GM12878 (cell line): ENCODE measurements around the gene DNAJB2. TPM values are rescaled to one million over a fixed set of nuclear protein-coding genes. Genes with fewer than 3 reads are reported as not detected.

Experiments
- ATAC-seq: fragments of 200-7000 bp; cut with Tn5 transposase; 3 replicates; pipeline ENCODE4 v1.9.1; 2020; ENCODE audit warnings: mild to moderate bottlenecking, moderate library complexity
- BruUV-seq: library from RNA; stranded (reverse); fragments of 400-500 nt; replicated peaks from 2 replicates; lab custom pipeline; 2021; lab: Mats Ljungman, UMichigan
- CTCF ChIA-PET: fragments of 300-600 bp; sonication (Branson Sonifier 250); formaldehyde crosslinking; extraction: SDS; loops from one replicate; lab custom pipeline; 2021; ENCODE audit warnings: inconsistent platforms; lab: Yijun Ruan, JAX
- POLR2A ChIA-PET: fragments of 350-600 bp; formaldehyde crosslinking; extraction: SDS; loops from one replicate; lab custom pipeline; 2021; ENCODE audit warnings: inconsistent platforms; lab: Charles Lee
- RAD21 ChIA-PET: fragments of 300-600 bp; sonication (Branson Sonifier 250); formaldehyde crosslinking; loops from one replicate; lab custom pipeline; 2023; ENCODE audit warnings: antibody characterized with exemption; ENCODE audit not compliant: unreplicated experiment; lab: Charles Lee
- SMC1A ChIA-PET: fragments of 300-600 bp; sonication (Branson Sonifier 250); formaldehyde crosslinking; loops from one replicate; lab custom pipeline; 2023; ENCODE audit not compliant: unreplicated experiment, uncharacterized antibody; lab: Charles Lee
- DNase-seq: peaks from one replicate; pipeline ENCODE4 v3.0.0-alpha.2; 2011; ENCODE audit warnings: low read depth, low spot score
- FAIRE-seq: peaks from 3 replicates; lab custom pipeline; 2011; peaks lifted over from hg19 to GRCh38; lab: Jason Lieb, UNC
- H2AFZ ChIP-seq: 2 replicates; pipeline ENCODE4 v1.6.0; 2011; ENCODE audit warnings: low read depth, low read length, control low read depth; ENCODE audit not compliant: control insufficient read depth
- H3K27ac ChIP-seq: 2 replicates; pipeline ENCODE4 v1.5.1; 2011; ENCODE audit warnings: control low read depth; ENCODE audit not compliant: control insufficient read depth, insufficient read depth
- H3K27me3 ChIP-seq, 2 experiments: replicated peaks in 1 of 2; 2 replicates each; pipeline versions ENCODE4 v1.6.0 to v1.6.1; 2011; ENCODE audit warnings: low read length in 1 of 2; ENCODE audit not compliant: control insufficient read depth in 2 of 2, insufficient read depth in 2 of 2
- H3K36me3 ChIP-seq, 2 experiments: 2 replicates each; pipeline ENCODE4 v1.5.1; 2011; ENCODE audit warnings: low read length in 1 of 2; ENCODE audit not compliant: control insufficient read depth in 2 of 2, insufficient read depth in 2 of 2
- H3K4me1 ChIP-seq: 2 replicates; pipeline ENCODE4 v1.6.1; 2011; ENCODE audit warnings: mild to moderate bottlenecking, low read length, moderate library complexity, mixed read lengths; ENCODE audit not compliant: control insufficient read depth, insufficient read depth
- H3K4me2 ChIP-seq: 2 replicates; pipeline ENCODE4 v1.6.0; 2011; ENCODE audit warnings: control low read depth; ENCODE audit not compliant: control insufficient read depth, insufficient read depth
- H3K4me3 ChIP-seq: fragments of 200-600 bp; sonication (generic); 2 replicates; pipeline ENCODE4 v1.5.1; 2016
- H3K79me2 ChIP-seq: 2 replicates; pipeline ENCODE4 v1.6.0; 2011; ENCODE audit warnings: low read length; ENCODE audit not compliant: control insufficient read depth, insufficient read depth
- H3K9ac ChIP-seq: 2 replicates; pipeline ENCODE4 v1.8.0; 2011; ENCODE audit warnings: low read length, control low read depth, mixed read lengths; ENCODE audit not compliant: control insufficient read depth, insufficient read depth
- H3K9me3 ChIP-seq: replicated peaks from 3 replicates; pipeline ENCODE4 v1.5.1; 2011; ENCODE audit warnings: mild to moderate bottlenecking, low read length; ENCODE audit not compliant: control insufficient read depth, insufficient read depth
- H4K20me1 ChIP-seq: 2 replicates; pipeline ENCODE4 v1.6.0; 2011; ENCODE audit not compliant: control insufficient read depth, insufficient read depth
- BCLAF1 ChIP-seq: fragments of 450-650 bp; IDR thresholded peaks from 2 replicates; pipeline ENCODE4 v1.6.1; 2017; ENCODE audit warnings: antibody characterized with exemption, mild to moderate bottlenecking, moderate library complexity
- CBFB ChIP-seq: IDR thresholded peaks from 2 replicates; pipeline ENCODE4 v1.6.1; 2016; ENCODE audit warnings: antibody characterized with exemption, low read depth
- CTCF ChIP-seq, 3 experiments: IDR thresholded peaks in 2 of 3; conservative IDR thresholded peaks in 1 of 3; 2 replicates each; pipeline ENCODE4 v1.5.1; 2011; ENCODE audit warnings: low read depth in 3 of 3, low read length in 3 of 3, mild to moderate bottlenecking in 3 of 3, control low read depth in 2 of 3, moderate library complexity in 2 of 3, inconsistent platforms in 1 of 3, mixed read lengths in 1 of 3; ENCODE audit not compliant: control insufficient read depth in 2 of 3, insufficient read depth in 1 of 3; ENCODE audit errors: extremely low read depth in 1 of 3
- CUX1 ChIP-seq: IDR thresholded peaks from 2 replicates; pipeline ENCODE4 v1.6.1; 2012; ENCODE audit warnings: improper control_type of control experiment, low read depth, low read length; ENCODE audit not compliant: insufficient replicate concordance
- GATAD2B ChIP-seq: fragments of 450-650 bp; conservative IDR thresholded peaks from 2 replicates; pipeline ENCODE4 v1.6.1; 2017; ENCODE audit warnings: low read depth, mild to moderate bottlenecking, moderate library complexity
- IKZF1 ChIP-seq: fragments of 450-650 bp; conservative IDR thresholded peaks from 2 replicates; pipeline ENCODE4 v1.6.1; 2017; ENCODE audit warnings: antibody characterized with exemption, mild to moderate bottlenecking
- NR2C1 ChIP-seq: fragments of 450-650 bp; IDR thresholded peaks from 2 replicates; pipeline ENCODE4 v1.6.1; 2017; ENCODE audit warnings: antibody characterized with exemption, mild to moderate bottlenecking, moderate library complexity
- POLR2A ChIP-seq: IDR thresholded peaks from 2 replicates; pipeline ENCODE4 v1.6.1; 2011; ENCODE audit warnings: low read depth, mild to moderate bottlenecking, low read length
- POLR2AphosphoS2 ChIP-seq: IDR thresholded peaks from 2 replicates; pipeline ENCODE4 v1.6.1; 2011; ENCODE audit warnings: low read depth, mild to moderate bottlenecking, low read length, improper control_type of control experiment, moderate library complexity
- RBBP5 ChIP-seq: fragments of 200-600 bp; sonication (generic); conservative IDR thresholded peaks from 2 replicates; pipeline ENCODE4 v1.6.1; 2016
- RUNX3 ChIP-seq: IDR thresholded peaks from 2 replicates; pipeline ENCODE4 v1.6.1; 2012; ENCODE audit warnings: low read length, inconsistent platforms
- STAT3 ChIP-seq: IDR thresholded peaks from 2 replicates; pipeline ENCODE4 v1.6.1; 2011; ENCODE audit warnings: low read depth, low read length, improper control_type of control experiment
- SUZ12 ChIP-seq: fragments of 200-600 bp; sonication (generic); IDR thresholded peaks from one replicate; pipeline ENCODE4 v1.6.1; 2018; ENCODE audit warnings: antibody characterized with exemption, mild to moderate bottlenecking; ENCODE audit not compliant: unreplicated experiment
- WGBS: methylation state at CpG from one replicate; pipeline ENCODE4 v1.1.6; 2016; ENCODE audit warnings: low lambda C conversion rate; ENCODE audit not compliant: insufficient replicate concordance, insufficient coverage; ENCODE audit errors: missing lambda C conversion rate; 5-methylcytosine and 5-hydroxymethylcytosine counted together
- in situ Hi-C: fragments of 300-500 bp; cut with MboI; formaldehyde crosslinking; loops from 9 replicates; pipeline ENCODE4 v1.14.3; 2018; ENCODE audit warnings: mixed read lengths
- intact Hi-C: fragments of 100-400 bp; cut with micrococcal nuclease; formaldehyde crosslinking; loops from one replicate; pipeline ENCODE4 v1.14.2; 2022; ENCODE audit not compliant: unreplicated experiment
- polyA plus RNA-seq, 11 experiments: library from polyadenylated mRNA; depleted of rRNA in 4 of 11; unstranded in 6 of 11; stranded (reverse) in 5 of 11; fragments of >200 nt; fragmentation: Nextera tagmentation in 4 of 11; fragmentation: Illumina TruSeq in 1 of 11; extraction: Ambion mirVana in 4 of 11; extraction: Trizol in 1 of 11; gene quantifications; 1 replicate in 1 of 11; 2 replicates in 10 of 11; pipeline versions ENCODE4 v1.2.1 to v1.2.3, GENCODE V29; 2011 to 2016; ENCODE audit warnings: inconsistent platforms in 2 of 11, missing spikeins in 2 of 11, low read depth in 1 of 11
- total RNA-seq, 4 experiments: library from RNA; depleted of rRNA in 3 of 4; stranded (reverse); fragments of >200 nt in 3 of 4; fragmentation: Illumina TruSeq in 1 of 4; extraction: Trizol in 1 of 4; gene quantifications; 2 replicates each; pipeline versions ENCODE4 v1.2.1 to v1.2.3, GENCODE V29; 2013 to 2021

Gene DNAJB2
- total and polyA plus RNA-seq, 10 of the 15 experiments (the other 5 are each of a cell fraction or from before 2014, with no cell fraction given) = 0.26 to 36.5 (median 12.5) TPM

- Histone ChIP-seq H3K9ac (no peak overlapping the region), H2AFZ (no peak overlapping the region), H3K27ac (no peak overlapping the region), H3K4me1 (no peaks in the 10 kb centered on the region), H3K4me2 (no peak overlapping the region), H3K36me3 (no peaks in the 10 kb centered on the region; a peak in 1 of 4 replicates), H3K9me3 (no peaks in the 10 kb centered on the region), H3K27me3 (no peaks in the 10 kb centered on the region; a peak in 1 of 4 replicates), H3K4me3 (no peak overlapping the region), H4K20me1 (no peaks in the 10 kb centered on the region), H3K79me2 (no peaks in the 10 kb centered on the region)
- WGBS = 88% methylated on average over 12 of the region's 12 CpGs
- ChIA-PET POLR2A (interaction anchor here (0.7 to 1.7 kb wide), 2 partner anchors 37 to 109 kb away, joined by 3 to 7 read pairs; no protein-coding TSS in a partner anchor), RAD21 (interaction anchor here (1.0 kb wide), 1 partner anchor 35 kb away, joined by 4 read pairs; no protein-coding TSS in a partner anchor), CTCF (interaction anchor here (0.8 to 2.1 kb wide), 4 partner anchors 9 to 962 kb away, joined by 3 to 18 read pairs (median 6); no protein-coding TSS in a partner anchor), SMC1A (interaction anchor here (1.2 kb wide), 1 partner anchor 9 kb away, joined by 4 read pairs; no protein-coding TSS in a partner anchor)
- TSS peak; percentile 57 for BruUV-seq
- no peak for FAIRE-seq
- DNase-seq = no peak
- intact Hi-C loops (no loop called here), in situ Hi-C loops (no loop called here)
- ATAC-seq = no peak; the same call in 2 of the 3 replicates
- TF ChIP-seq BCLAF1 = no peak
- TF ChIP-seq IKZF1 = no peak
- TF ChIP-seq CBFB = no peak
- no peak for TF ChIP-seq POLR2AphosphoS2
- 0 out of 2 replicates have a peak, but pooled peaks have one; percentile 30 for TF ChIP-seq POLR2A
- TF ChIP-seq STAT3 = no peak
- TF ChIP-seq GATAD2B = no peak
- TF ChIP-seq CTCF (IDR thresholded peaks at IDR 0.05 in 2 of 3, conservative IDR thresholded peaks at IDR 0.05 in 1 of 3; ENCODE audit: control insufficient read depth in 2 of 3, extremely low read depth in 1 of 3, insufficient read depth in 1 of 3, low read depth in 3 of 3, low read length in 3 of 3) = peak in 2 of 3 experiments; percentile 5 to 8; a peak in 1 of 6 replicates
- no peak for TF ChIP-seq RUNX3
- TF ChIP-seq SUZ12 = no peak
- TF ChIP-seq RBBP5 = no peak
- no peak for TF ChIP-seq CUX1
- no peak for TF ChIP-seq NR2C1
These were observed 7.4 kb downstream of the DNAJB2 start for GRCh38 chr2:219286436-219287115.
